Measurements from ENCODE around the gene RRAS2. TPM values are rescaled to one million over a fixed set of nuclear protein-coding genes. Genes with fewer than 3 reads are reported as not detected.

Gene RRAS2
- total RNA-seq, 1 experiment from 2014 or later = 93.9 TPM

DNA sequence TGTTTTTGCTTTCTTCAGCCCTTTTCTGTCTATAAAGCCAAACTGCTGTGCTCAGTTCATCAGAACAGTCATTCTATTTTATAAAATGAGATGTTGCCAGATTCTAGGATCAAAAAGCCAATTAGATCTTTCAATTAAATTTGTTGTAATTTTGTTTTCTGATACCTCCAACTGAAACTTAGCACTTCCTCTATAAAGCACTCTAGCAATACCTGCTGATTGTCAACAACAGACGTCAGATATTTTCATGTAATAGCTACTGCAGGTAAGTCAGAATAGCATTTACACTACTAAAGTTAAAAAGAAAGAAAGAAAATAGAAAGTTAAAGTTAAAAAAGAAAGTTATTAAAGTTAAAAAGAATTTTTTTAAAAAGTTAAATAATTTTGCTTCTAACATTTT lies 19.6 kb downstream of the RRAS2 start:
- DNase-seq (ENCODE audit: low read depth) = no peak

DNA sequence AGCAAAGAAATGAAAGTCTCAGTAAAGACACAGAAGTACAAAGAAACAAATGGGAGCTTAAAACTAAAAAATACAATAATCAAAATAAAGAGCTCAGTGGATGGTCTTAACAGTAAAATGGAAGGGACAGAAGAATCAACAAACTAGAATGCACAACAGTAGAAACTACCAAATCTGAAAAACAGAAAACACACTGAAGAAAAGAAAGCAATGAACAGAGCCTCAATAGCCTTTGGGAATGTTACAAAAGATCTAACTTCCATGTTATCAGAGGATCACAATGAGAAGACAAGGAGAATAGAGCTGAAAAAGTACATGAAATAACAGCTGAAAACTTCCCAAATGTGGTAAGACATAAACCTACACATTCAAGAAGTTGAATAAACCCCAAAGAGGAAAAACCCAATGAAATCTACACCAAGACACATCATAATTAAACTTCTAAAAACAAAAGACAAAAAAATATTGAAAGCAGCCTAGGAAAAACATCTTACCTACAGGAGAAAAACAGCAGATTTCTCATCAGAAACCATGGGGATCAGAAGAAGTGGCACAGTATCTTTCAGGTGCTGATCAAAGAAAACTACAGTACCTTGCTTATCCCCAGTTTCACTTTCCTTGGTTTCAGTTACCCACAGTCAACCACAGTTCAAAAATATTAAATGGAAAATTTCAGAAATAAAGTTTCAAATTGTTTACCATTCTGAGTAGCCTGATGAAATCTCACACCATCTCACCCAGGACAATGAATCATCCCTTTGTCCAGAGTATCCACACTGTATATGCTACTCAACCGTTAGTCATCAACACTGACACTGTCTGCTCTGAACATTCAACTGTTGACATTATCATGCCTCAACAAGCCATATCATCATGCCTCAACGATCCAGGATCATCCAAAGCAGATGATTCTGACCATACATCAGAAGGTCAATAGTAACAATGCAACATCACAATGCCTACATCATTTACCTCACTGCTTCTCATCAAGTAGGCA lies 22.2 kb downstream of the RRAS2 start:
- DNase-seq (ENCODE audit: low read depth) = peak; percentile 95

DNA sequence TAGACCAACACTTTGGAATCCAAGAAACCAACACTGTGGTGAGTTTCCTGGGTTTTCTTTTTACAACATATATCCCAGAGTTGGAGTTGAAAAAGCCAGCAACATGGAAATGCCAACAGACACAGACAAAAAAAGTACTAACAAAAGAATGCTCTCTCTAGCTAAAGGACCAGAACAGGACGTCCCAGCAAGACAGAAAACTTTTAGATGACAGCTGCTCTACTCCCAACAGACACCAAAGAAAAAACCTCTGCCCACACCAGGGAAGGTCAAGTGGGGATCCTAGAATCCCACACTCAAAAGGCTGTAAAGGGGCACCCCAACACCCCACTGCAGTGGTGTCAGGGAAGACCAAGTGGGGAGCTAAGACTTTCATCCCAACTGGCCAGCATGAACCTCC lies 23.3 kb downstream of the RRAS2 start:
- DNase-seq (ENCODE audit: low read depth) = no peak

DNA sequence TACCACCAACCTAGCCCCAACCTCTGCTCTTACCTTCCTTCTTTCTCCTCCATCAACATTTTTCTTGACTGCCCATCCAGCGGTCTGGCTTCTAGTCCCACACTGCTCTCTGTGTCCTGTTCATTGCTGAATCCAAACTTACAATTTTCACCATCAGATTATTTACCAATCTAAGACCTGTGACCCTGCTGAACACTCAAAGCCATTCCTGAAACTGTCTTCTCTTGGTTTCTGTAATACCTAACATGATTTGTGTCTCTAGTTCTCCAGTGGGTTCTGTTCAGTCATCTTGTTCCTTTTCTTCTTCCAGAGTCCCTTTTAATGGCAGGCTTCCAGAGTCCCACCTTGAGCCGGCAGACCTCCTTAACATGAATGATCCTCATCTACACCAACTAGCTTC lies 24.1 kb downstream of the RRAS2 start:
- no peak for DNase-seq (ENCODE audit: low read depth)

DNA sequence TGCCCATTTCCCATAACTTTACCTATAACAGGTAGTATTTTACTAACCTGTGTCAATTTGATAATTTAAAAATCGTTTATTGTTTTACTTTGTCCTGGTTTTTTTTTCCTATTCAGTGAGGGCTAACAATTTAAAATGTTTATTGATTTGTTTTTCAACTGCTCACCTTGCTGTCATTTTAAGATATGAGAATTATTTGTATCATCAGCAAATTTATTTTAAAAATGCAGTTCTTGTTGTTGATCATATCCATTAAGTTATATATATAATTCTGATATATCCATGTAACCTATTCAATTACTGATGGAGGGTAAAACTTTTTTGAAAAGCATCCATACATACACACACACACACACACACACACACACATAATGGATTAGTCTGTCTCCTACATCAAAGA lies 24.8 kb downstream of the RRAS2 start:
- DNase-seq (ENCODE audit: low read depth) = no peak

DNA sequence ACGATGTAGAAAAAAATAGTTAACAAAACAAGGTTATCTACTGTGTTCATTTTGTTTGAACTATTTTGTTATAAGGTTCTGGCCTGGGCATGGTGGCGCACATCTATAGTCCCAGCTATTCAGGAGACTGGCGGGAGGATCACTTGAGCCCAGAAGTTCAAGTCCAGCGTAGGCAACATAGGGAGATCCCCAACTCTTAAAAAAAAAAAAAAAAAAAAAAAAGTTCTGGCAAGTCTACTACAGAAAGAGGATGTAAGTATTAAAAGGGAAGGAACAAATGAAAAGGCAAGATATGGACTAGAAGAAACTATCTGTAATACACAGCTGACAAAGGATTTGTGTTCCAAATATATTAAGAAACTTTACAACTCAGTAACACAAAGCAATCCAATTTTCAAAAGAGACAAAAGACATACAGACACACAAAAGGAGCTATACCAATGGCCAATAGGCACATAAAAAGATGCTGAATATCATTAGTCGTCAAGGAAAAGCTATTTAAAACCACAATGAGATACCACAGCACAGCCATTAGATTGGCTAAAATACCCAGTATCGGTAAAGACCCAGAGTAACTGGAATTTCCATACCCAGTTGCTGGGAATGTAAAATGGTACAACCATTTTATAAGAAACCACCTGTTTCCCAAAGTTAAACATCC lies 27.4 kb downstream of the RRAS2 start:
- no peak for DNase-seq (ENCODE audit: low read depth)

DNA sequence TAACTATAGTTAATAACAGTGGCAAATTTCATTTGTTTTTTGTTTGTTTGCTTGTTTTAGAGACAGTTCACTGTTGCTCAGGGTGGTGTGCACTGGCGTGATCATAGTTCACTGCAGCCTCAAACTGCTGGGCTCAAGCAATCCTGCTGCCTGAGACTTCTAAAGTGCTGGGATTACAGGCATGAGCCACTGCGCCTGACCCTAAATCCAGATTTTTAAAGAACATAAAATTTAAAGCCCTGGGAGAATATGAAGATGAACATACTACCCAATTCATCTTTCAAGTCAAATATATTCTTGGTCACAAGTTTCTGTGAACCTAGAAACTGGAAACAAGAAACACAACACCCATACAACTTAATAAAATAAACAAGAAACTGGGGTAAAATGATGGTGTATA lies 28.1 kb downstream of the RRAS2 start:
- DNase-seq (ENCODE audit: low read depth) = no peak

DNA sequence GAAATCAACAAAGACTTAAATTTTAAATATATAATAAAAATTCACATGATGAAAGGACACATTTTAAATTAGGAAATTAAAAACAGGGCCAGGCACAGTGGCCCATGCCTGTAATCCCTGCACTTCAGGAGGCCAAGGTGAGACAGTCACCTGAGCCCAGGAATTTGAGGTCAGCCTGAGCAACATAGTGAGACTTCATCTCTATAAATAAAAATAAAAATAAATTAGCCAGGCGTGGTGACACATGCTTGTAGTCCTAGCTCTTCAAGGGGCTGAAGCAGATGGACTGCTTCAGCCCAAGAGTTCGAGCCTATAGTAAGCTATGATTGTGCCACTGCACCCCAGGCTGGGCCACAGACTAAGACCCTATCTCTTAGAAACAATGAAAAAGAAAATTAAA lies 29.3 kb downstream of the RRAS2 start:
- no peak for DNase-seq (ENCODE audit: low read depth)

DNA sequence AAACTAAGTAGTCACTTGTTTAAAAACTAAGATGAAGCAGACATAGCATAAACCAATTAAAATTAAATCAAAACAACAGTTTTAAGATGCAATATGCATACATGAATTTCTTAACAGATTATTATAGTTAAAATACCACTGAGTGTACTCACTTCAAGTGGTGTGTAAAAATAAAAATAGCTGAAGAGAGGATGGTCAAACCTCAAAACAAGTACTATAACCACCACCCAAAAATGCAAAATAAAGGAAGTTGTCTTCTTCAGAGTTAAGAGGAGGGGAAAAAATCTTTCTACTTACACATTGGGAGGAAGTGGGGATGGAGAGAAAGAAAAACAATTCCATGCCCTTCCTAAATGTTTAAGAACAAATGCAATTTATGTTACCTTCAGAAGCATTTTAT lies 31.9 kb downstream of the RRAS2 start:
- DNase-seq (ENCODE audit: low read depth) = no peak

DNA sequence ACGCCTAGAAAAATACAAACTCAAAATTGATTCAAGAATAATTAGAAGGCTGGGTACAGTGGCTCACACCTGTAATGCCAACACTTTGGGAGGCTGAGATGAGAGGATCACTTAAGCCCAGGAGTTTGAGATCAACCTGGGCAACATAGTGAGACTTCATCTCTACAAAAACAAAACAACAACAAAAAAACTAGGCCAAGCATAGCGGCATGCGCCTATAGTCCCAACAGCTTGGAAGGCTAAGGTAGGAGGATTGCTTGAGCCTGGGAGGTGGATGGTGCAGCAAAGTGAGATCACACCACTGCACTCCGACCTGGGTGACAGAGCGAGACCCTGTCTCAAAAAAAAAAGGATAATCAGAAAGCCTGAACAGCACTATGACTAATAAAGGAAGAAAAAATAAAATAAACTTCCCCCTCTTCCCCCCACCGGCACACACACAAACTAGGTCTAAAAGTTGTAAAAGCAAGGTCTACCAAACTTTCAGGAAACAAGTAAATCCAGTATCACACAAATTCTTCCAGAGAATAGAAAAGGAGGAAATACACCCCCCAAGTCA lies 35.8 kb downstream of the RRAS2 start:
- DNase-seq (ENCODE audit: low read depth) = no peak

DNA sequence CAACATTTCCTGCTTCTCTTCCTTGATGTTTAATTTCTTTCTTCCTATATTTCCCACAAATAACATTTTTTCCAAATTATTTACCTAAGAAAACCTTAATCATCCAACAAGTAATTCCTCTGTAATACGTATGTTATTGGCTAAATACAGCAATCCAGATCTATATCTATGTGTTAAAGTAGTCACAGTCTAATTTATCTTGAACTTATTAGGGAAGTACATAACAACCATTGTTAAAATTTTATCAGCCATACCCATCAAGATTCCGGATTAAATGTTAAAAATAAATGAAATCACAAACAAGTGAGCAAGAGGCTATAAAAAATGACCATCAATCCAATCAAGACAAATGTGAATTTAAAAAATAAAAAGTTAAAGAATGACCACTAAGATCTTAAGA lies 36.5 kb downstream of the RRAS2 start:
- DNase-seq (ENCODE audit: low read depth) = no peak

DNA sequence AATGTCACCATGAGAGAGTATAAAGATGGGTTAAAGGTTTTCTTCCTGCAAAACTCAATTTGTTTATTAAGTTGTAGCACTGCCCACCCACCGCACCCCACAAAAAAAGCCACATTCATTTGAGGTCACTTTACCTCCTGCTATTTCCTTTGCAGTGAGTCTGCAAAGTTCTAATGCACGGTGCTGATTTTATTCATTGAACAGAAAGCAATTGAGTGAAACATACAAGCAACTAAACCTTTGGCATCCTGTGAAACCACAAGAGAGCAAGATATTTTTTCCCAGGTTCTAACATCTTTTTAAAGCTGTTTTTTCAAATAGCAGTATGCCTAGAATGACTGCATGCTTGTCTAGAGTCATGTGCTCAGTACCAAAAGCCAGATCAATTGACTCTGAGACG lies 39.0 kb downstream of the RRAS2 start:
- peak; percentile 15 for DNase-seq (ENCODE audit: low read depth)

DNA sequence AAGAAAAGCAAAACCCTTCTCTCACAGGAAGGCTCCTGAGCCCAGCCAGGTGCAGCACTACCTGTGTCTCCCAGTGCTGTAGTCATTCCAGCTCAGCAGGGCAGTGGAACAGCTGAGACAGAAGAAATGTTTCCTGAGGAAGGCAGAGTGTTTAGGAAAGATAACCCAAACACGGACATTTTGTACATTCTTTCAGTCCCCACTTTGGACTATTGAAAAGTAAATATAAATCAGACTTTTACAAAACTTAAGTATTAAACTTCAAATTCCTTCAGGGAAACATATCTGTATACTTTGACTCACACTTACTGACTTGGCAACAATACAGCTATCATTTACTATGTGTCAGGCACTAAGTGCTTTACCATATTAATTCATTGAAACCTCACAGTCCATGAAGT lies 40.4 kb downstream of the RRAS2 start:
- DNase-seq (ENCODE audit: low read depth) = no peak

DNA sequence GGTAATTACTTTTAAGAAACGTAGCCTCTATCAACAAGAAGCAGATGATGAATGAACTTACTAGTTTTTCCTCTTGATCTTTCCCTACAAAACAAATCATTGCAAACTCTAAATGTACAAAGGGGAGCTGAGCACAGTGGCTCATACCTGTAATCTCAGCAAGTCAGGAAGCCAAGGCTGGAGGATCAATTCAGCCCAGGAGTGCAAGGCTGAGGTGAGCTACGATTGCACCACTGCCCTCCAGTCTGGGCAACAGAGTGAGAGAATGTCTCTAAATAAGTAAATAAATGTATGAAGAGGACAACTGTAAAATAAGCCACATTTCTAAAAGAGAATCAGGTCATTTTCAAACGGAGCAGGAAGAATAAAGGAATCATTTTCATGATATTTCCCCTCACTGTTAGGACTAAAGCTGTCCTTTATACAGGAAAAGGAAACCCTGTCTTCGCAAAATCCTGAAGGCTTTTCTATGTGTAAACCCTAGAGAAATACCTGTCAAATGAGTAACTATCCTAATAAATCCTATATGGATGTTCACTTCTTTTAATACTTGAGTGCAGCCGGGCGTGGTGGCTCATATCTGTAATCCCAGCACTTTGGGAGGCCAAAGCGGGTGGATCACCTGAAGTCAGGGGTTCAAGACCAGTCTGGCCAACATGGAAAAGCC lies 41.2 kb downstream of the RRAS2 start:
- no peak for DNase-seq (ENCODE audit: low read depth)

DNA sequence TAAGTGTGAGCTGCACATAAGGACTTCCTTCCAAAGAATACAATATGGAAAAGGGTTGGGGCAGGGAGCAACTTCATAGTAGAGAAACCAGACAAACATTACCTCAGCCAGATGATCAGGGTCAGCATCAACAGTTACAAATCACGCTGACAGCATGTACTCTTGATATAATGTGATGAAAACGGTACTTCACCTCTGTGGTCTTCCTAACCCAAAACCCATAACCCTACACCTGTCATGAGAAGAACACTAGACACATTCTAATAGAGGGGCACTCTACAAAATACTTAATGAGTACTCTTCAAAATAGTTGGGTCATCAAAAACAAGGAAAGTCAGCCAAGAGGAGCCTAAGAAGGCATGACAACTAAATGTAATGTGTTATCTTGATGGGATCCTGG lies 43.9 kb downstream of the RRAS2 start:
- no peak for DNase-seq (ENCODE audit: low read depth)

DNA sequence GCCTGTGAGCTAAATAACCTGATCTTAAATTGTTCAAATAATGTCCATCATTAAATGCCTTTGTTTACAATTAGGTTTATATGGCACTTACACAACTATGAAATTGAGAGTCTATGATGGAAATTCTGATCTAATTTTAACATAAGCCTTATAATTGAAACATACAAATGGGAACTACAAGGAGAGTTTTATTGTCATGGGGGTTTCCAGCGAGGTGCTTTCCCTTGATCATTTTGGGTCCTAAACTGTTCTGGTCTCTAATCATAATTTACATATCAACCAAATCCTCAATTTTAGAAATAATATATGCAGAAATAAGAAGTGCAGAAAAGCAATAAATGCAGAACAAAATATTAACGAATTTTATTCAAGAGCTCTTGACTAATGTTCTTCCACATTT lies 44.9 kb downstream of the RRAS2 start:
- no peak for DNase-seq (ENCODE audit: low read depth)

DNA sequence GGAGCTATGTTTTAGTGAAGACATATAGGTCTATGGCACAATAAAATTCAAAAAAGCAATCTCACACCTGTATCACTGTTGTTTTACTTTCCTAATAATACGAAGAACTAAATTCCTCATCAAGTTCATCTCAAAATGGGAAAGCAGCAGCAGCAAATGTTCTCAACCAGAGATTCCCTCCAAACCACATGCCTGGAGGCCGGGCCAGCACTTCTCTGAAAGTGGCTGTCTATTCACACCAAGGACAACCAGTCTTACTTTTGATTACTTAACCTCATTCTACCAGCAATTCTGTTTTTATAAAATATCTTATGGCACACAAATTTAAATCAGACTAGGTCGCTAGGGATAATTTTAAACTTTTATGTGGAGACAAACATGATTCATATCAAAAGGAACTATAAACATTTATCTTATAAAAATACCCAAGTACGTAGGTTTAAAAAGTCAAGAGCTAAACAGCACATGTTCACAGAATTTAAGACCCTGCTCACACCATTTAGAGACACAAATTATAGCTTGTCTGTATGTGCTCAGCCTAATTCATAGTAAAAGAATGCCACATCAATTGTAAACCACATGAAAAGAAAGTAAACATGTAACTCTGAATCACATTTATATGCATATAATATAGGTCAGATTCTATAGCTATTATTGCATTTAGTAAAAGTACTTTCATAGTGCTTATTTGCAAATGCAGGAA lies 46.1 kb downstream of the RRAS2 start:
- DNase-seq (ENCODE audit: low read depth) = no peak

DNA sequence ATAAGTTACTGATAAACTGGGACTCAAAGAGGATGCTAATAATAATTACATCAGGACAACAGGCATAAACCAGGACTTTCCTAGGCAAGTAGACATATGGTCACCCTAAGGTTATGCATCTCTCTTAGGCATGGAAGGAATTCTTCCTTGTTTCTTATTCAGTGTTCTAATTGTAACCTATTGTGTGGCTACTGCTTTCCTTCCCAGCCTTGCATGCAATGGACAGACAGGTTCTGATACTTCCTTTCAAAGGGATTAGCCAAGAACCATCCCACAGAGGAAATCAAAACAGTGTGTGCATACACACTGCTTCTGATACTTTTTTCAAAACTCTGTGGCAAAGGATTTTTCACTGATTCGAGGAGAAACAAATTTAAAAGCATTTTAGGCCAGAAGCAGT lies 48.3 kb downstream of the RRAS2 start:
- no peak for DNase-seq (ENCODE audit: low read depth)

DNA sequence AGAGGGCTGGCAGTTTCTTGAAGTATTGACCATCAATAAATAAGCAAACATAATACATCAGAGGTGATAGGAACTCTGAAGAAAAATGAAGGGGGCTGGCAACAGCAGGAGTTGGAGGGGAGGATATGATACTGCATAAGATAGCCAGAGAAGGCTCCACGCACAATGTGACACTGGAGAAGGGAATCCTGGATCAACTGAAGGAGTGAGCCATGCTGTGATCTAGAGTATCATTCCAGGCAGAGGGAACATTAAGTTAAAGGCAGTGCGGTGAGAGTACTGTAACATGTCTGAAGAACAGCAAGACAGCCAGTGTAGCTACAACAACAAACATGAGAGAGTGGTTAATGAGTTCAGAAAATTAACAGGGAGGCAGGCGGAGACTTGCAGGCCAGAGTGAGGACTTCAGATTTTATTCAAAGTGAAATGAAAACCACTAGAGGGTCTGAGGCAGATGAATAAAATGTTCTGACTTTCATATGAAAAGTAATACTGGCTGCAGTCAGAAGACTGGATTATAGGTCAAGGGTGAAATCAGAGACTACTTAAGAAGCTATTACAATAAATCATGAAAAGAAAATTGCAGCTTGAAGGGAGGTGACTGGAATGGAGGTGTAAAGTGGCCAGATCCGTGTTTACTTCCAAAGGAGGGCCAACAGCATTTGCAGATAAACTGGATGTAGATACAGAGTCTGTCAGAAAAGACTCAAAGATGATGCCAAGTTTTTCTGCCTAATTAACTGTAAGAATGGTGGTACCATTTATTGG lies 49.4 kb downstream of the RRAS2 start:
- no peak for DNase-seq (ENCODE audit: low read depth)

DNA sequence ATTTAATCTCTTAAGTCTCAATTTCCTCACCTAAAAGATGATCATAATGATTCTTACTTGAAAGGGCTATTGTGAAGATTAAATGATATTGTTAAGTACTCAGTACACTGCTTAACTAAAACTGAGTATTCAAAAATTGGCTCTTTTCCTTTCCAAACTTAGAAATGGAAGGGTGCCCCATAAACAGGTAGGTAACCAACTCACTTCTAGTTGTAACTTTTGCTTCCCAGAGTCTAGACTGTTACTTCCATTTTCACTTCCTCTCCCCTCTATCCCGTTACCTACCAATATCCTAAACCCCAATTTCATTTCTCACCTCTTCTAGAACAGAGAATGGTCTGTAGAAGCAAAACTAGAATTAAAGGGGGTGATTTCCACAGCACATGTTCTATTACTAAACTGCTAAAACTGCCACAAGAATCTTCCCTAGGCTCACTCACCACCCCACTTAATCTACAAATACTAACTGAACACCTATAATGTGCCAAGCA lies 50.0 kb downstream of the RRAS2 start:
- DNase-seq (ENCODE audit: low read depth) = no peak
